Skeletal muscle satellite cell (primary cell): ENCODE measurements around the gene MYBBP1A.

ENCODE experiments used
- H3K27me3 ChIP-seq: 2 replicates; pipeline ENCODE4 v1.7.0; 2013; ENCODE audit warnings: low read length; ENCODE audit not compliant: control insufficient read depth, insufficient read depth
- H3K36me3 ChIP-seq: 2 replicates; pipeline ENCODE4 v1.7.0; 2013; ENCODE audit warnings: mild to moderate bottlenecking, control low read depth, low read length; ENCODE audit not compliant: insufficient read depth
- H3K4me1 ChIP-seq: 2 replicates; pipeline ENCODE4 v1.7.0; 2013; ENCODE audit warnings: low read length; ENCODE audit not compliant: control insufficient read depth, insufficient read depth
- H3K4me2 ChIP-seq: 2 replicates; pipeline ENCODE4 v1.7.0; 2013; ENCODE audit warnings: mild to moderate bottlenecking, low read length
- H3K4me3 ChIP-seq: 2 replicates; pipeline ENCODE4 v1.7.0; 2013; ENCODE audit warnings: low read length
- H3K9ac ChIP-seq: 2 replicates; pipeline ENCODE4 v1.7.0; 2013; ENCODE audit warnings: mild to moderate bottlenecking, low read depth, low read length, moderate library complexity
- H3K9me3 ChIP-seq: replicated peaks from 2 replicates; pipeline ENCODE4 v1.7.0; 2013; ENCODE audit warnings: mild to moderate bottlenecking, control low read depth, low read length

The MYBBP1A gene

DNA sequence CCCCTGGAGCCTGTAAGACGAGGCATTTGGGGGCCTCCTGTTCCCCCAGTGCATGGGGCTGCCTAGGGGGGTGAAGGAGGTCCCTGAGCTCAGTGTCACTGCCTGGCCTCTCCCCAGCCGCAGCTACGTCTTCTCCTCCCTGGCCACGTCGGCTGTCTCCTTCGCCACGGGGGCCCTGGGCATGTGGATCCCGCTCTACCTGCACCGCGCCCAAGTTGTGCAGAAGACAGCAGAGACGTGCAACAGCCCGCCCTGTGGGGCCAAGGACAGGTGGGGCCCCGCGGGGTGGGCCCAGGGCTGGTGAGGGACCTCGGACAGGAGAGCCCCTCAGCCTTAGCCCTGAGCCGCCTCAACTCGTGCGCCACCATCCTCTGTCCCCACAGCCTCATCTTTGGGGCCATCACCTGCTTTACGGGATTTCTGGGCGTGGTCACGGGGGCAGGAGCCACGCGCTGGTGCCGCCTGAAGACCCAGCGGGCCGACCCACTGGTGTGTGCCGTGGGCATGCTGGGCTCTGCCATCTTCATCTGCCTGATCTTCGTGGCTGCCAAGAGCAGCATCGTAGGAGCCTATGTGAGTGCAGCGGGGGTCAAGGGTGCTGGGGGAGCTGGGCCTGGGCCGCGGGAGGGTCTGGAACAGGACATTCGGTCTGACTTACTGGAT, 22.2 kb downstream of the MYBBP1A start:
- Histone ChIP-seq H3K36me3 (peaks cover 6% of the 10 kb centered on the region), H3K9ac (no peak overlapping the region), H3K27me3 (peaks cover 39% of the 10 kb centered on the region), H3K4me3 (no peak overlapping the region), H3K9me3 (no peaks in the 10 kb centered on the region), H3K4me1 (no peaks in the 10 kb centered on the region), H3K4me2 (no peak overlapping the region)

GRCh38 chr17:4531988-4532736, 23.0 kb downstream of the MYBBP1A start:
- no peaks in the 10 kb centered on the region for H3K36me3 ChIP-seq
- H3K9ac ChIP-seq: no peak overlapping the region
- H3K4me2 ChIP-seq: no peak overlapping the region
- H3K9me3 ChIP-seq: no peaks in the 10 kb centered on the region
- no peak overlapping the region for H3K4me3 ChIP-seq
- H3K27me3 ChIP-seq: peaks cover 45% of the 10 kb centered on the region
- no peaks in the 10 kb centered on the region for H3K4me1 ChIP-seq

DNA sequence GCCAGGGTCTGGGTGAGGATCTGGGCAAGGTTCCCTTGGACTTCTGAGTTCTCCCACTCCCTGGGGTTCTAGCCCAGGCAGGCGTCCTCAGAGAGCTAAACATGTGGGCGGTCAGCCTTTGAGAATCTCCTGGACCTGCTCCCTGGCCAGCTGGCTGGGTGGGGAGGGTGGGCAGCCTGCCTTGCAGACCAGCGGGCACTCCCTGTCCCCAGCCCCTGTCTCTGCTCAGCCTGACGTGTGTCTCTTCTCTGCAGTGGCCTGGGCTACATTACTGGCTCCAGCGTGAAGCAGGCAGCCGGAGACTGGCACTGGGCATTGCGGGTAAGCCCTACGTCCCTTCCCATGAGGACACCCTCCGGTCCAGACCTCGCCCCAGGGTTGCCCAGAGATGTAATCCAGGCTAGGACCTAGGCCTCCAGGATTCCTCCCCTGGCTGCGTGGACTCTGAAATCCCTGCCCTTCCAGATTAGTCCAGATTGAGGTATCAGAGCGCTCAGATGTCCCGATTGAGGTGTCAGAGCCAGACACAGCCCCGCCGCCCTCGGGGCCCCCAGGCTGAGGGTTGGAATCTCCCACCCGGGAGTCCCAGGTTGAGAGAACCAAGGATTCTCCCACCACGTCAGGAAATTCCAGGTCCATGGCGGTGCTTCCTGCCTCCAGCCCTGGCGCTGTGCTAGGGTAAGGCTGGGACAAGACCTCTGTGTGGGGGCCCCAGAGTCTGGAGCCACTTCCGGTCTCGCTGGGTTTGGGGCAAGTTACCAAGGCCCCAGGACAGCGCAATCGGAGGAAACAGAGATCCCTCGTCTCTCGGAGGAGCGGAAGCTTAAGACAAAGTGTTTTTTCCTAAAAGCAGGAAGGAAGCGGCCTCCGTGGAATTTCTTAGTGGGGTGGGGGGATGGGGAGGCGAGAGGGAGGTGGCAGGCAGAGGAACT, 24.1 kb downstream of the MYBBP1A start:
- no peak overlapping the region for H3K4me2 ChIP-seq
- peaks cover 53% of the 10 kb centered on the region for H3K27me3 ChIP-seq
- H3K4me1 ChIP-seq: no peaks in the 10 kb centered on the region
- H3K9ac ChIP-seq: no peak overlapping the region
- H3K36me3 ChIP-seq: no peaks in the 10 kb centered on the region
- H3K4me3 ChIP-seq: no peak overlapping the region
- no peaks in the 10 kb centered on the region for H3K9me3 ChIP-seq

DNA sequence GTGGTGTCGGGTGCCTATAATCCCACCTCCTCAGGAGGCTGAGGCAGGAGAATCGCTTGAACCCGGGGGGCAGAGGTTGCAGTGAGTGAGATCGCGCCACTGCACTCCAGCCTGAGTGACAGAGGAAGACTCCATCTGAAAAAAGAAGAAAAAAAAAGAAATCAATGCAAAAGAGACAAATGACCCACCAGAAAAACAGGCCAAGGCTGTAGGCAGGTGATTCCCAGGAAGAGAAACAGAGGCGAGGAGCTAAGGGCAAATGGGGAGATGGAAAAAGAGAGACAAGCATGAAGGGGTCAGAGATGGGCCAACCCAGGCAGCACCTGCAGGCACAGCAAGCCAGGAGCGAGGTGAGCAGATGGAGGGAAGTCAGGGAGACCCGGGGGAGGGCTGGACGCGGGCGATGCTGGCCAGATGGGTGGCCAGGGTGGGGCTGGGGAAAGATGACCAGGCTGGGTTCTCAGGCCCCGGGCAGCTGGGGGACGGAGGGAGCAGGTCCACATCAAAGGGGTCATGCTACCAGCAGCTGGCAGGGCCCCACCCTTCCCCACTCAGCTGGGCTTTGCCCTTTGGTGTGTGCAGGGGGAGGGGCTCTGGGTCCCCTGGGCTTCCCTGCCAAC, 25.5 kb downstream of the MYBBP1A start:
- H3K36me3 ChIP-seq: no peaks in the 10 kb centered on the region
- H3K4me1 ChIP-seq: no peaks in the 10 kb centered on the region

GRCh38 chr17:4527566-4528125, 27.5 kb downstream of the MYBBP1A start:
- Histone ChIP-seq H3K36me3 (no peaks in the 10 kb centered on the region), H3K27me3 (peaks cover 51% of the 10 kb centered on the region), H3K4me3 (no peak overlapping the region)

More for the DNA sequence above, 25.5 kb downstream of the MYBBP1A start:
- Histone ChIP-seq H3K9me3 (no peaks in the 10 kb centered on the region), H3K9ac (no peak overlapping the region), H3K4me3 (no peak overlapping the region), H3K4me2 (no peak overlapping the region), H3K27me3 (peaks cover 60% of the 10 kb centered on the region)

GRCh38 chr17:4527134-4527533, 28.1 kb downstream of the MYBBP1A start:
- no peaks in the 10 kb centered on the region for H3K4me1 ChIP-seq

More at GRCh38 chr17:4527566-4528125, 27.5 kb downstream of the MYBBP1A start:
- Histone ChIP-seq H3K9me3 (no peaks in the 10 kb centered on the region), H3K4me1 (no peaks in the 10 kb centered on the region), H3K9ac (no peak overlapping the region), H3K4me2 (no peak overlapping the region)

DNA sequence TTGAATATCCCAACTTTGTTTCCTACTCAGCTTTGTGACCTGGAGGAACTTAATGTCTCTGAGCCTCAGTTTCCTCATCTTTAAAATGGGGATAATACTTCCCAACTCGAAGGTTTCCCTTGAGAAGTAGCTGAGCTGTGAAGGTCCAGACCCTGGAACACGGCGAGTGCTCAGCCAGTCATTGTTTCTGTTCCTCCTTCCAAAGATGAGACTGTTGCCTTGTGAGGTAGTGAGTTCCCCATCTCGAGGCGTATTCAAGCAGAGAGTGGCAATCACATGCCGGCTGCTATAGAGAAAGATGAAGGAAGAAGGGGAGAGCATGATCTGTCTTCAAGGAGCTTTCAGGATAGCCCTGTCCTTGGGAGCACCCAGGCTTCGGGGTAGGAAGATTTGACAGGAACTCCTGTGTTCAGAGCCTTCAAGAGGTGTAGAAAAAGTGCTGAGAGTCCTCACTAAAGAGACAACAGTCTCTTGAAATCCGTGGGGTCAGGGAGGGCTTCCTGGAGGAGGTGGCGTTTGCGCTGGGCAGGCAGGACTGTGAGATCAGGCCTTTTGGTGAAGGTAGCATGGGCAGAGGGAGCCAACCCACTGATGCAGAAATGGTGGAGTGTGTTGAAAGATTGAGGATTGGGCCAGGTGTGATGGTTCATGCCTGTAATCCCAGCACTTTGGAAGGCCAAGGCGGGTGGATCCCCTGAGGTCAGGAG, 29.3 kb downstream of the MYBBP1A start:
- Histone ChIP-seq H3K4me2 (no peak overlapping the region), H3K9me3 (no peaks in the 10 kb centered on the region), H3K4me3 (no peak overlapping the region), H3K36me3 (no peaks in the 10 kb centered on the region), H3K27me3 (peaks cover 41% of the 10 kb centered on the region), H3K4me1 (no peaks in the 10 kb centered on the region), H3K9ac (no peak overlapping the region)

More at GRCh38 chr17:4527134-4527533, 28.1 kb downstream of the MYBBP1A start:
- no peak overlapping the region for H3K4me2 ChIP-seq
- peaks cover 50% of the 10 kb centered on the region for H3K27me3 ChIP-seq
- H3K4me3 ChIP-seq: no peak overlapping the region
- H3K36me3 ChIP-seq: no peaks in the 10 kb centered on the region
- H3K9ac ChIP-seq: no peak overlapping the region
- no peaks in the 10 kb centered on the region for H3K9me3 ChIP-seq

DNA sequence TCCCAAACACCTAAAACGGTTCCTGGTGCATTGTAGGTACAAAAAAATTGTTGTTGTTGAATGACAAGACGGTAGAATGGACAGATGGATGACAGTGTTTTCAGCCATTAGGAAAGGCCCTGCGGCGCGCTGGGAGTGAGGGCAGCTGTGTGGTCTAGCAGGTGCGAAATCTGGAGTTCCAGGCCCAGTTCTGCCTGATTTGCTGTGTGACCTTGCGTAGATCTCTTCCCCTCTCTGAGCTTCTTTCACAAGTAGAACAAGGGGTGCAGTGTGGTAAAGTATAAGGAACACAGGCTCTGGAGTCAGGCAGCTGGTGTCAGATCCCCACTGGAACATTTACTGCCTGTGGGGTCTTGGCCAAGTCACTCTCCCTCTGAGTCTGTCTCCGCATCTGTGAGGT, 31.2 kb downstream of the MYBBP1A start:
- Histone ChIP-seq H3K4me3 (no peak overlapping the region), H3K27me3 (peaks cover 36% of the 10 kb centered on the region), H3K9ac (no peak overlapping the region), H3K4me1 (no peaks in the 10 kb centered on the region), H3K9me3 (no peaks in the 10 kb centered on the region), H3K36me3 (no peaks in the 10 kb centered on the region), H3K4me2 (no peak overlapping the region)

DNA sequence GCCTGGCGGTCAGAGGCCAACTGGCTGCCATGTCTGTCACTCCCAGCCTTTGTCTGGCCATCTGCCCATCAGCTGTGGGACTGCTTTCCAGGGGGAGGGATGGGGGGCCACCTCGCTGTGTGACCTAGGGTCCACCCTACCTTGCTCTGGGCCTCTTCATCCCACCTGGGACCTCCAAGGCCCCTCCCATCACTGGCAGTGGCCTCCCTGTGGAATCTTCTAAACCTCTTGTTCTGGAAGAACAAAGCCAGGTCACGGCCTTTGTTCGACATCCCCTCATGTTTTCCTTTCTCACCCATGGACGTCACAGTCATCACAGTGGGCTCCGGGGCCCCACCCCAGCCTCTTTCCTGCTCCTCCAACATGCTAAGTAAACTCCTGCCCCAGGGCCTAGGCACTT, 32.5 kb downstream of the MYBBP1A start:
- Histone ChIP-seq H3K27me3 (peaks cover 31% of the 10 kb centered on the region), H3K4me3 (no peak overlapping the region), H3K9ac (no peak overlapping the region), H3K4me1 (no peaks in the 10 kb centered on the region), H3K36me3 (no peaks in the 10 kb centered on the region), H3K9me3 (no peaks in the 10 kb centered on the region), H3K4me2 (no peak overlapping the region)

DNA sequence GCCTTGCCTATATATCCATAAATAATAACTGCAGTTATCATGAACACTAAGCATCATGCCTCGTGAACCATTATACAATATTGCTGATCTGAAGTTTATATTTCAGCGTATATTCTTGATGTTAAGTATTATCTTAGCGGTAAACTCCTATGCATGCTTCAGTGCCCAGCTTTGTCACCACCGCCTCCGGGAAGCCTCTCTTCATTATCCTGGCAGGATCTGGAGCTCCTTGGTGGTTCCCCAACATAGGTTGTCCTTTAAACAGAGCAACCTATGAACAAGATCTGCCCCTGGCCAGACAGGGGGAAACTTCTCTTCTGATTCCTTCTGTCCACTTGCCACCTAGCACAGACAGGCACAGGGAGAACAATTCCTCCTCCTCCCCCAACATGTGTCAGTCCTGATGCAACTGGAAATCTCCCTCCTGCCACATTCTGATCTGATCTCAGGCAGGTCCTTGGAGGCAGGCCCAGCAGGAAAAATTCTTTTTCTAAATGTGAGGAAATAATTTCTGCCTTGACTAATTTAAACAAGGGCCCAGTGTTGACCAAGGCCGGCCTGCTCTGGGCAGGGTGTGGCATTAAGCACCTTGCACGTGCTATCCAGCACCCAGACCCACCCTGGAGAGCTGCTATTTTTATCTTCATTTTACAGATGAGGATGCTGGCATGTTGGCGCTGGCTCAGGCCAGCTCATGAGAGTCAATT, 34.1 kb downstream of the MYBBP1A start:
- Histone ChIP-seq H3K4me2 (no peak overlapping the region), H3K9me3 (no peaks in the 10 kb centered on the region), H3K9ac (no peak overlapping the region), H3K4me1 (no peaks in the 10 kb centered on the region), H3K4me3 (no peak overlapping the region), H3K36me3 (no peaks in the 10 kb centered on the region), H3K27me3 (peaks cover 27% of the 10 kb centered on the region)
